ENCODE data around the gene NANOS2.
"Not testable (repeated sequence)": the region's sequence is repeated elsewhere in the genome, so short reads cannot be mapped to it uniquely, and the experiment has no call there.

The NANOS2 gene

GRCh38 chr19:45927565-45928261 lies 13.1 kb upstream of the NANOS2 start:
- peak; percentile 87 for DNase-seq

- DNase-seq, result no peak
These were observed 10.4 kb upstream of the NANOS2 start for GRCh38 chr19:45924891-45925447.

- DNase-seq, result no peak
These were observed 7.7 kb upstream of the NANOS2 start for GRCh38 chr19:45922281-45922680.

- no peak for DNase-seq
These were observed 5.9 kb upstream of the NANOS2 start for GRCh38 chr19:45920458-45920857.

- no peak for DNase-seq
These were observed 5.1 kb upstream of the NANOS2 start for GRCh38 chr19:45919678-45920077.

GRCh38 chr19:45918721-45919120 lies 4.1 kb upstream of the NANOS2 start:
- no peak for DNase-seq

GRCh38 chr19:45917421-45918091 lies 3.0 kb upstream of the NANOS2 start:
- no peak for DNase-seq

- no peak for DNase-seq
These were observed 3.3 kb downstream of the NANOS2 start for GRCh38 chr19:45911291-45911690.

GRCh38 chr19:45908956-45909355 lies 5.6 kb downstream of the NANOS2 start:
- no peak for DNase-seq

GRCh38 chr19:45906221-45906620 lies 8.4 kb downstream of the NANOS2 start:
- DNase-seq, result no peak

GRCh38 chr19:45905011-45905410 lies 9.6 kb downstream of the NANOS2 start:
- no peak for DNase-seq

- DNase-seq, result peak; percentile 99 to 100
These were observed 11.6 kb downstream of the NANOS2 start for GRCh38 chr19:45902651-45903625.

- DNase-seq, result no peak
These were observed 12.5 kb downstream of the NANOS2 start, which contains the start of gene MYPOP for GRCh38 chr19:45901912-45902650. Gene MYPOP, minus strand, starts transcription at chr19:45902613. Its CDS starts 840 bp downstream, at chr19:45901773.

GRCh38 chr19:45901432-45901911 lies 13.1 kb downstream of the NANOS2 start:
- peak in 1 of 2 donors; percentile 48 for DNase-seq

GRCh38 chr19:45900738-45901431 lies 13.7 kb downstream of the NANOS2 start:
- no peak for DNase-seq

GRCh38 chr19:45899919-45900589 lies 14.5 kb downstream of the NANOS2 start:
- DNase-seq, result no peak

- DNase-seq, result no peak
These were observed 15.3 kb downstream of the NANOS2 start for GRCh38 chr19:45899253-45899652.

- DNase-seq, result no peak
These were observed 17.2 kb downstream of the NANOS2 start for GRCh38 chr19:45897261-45897812.

- not testable (repeated sequence) for DNase-seq
These were observed 18.5 kb downstream of the NANOS2 start for GRCh38 chr19:45895983-45896599.

- no peak for DNase-seq
These were observed 19.0 kb downstream of the NANOS2 start for GRCh38 chr19:45895519-45895972.
